H1 (cell line): ENCODE results near the gene RELL2. TPM values are rescaled to one million over a fixed set of nuclear protein-coding genes. Genes with fewer than 3 reads are reported as not detected.

ENCODE experiments used
- CTCF ChIA-PET: fragments of 300-600 bp; sonication (Branson Sonifier 250); formaldehyde crosslinking; loops from one replicate; lab custom pipeline; 2021; ENCODE audit not compliant: partially characterized antibody; lab: Charles Lee
- POLR2A ChIA-PET: fragments of 300-600 bp; sonication (Branson Sonifier 250); formaldehyde crosslinking; loops from one replicate; lab custom pipeline; 2021; ENCODE audit warnings: inconsistent platforms; ENCODE audit not compliant: partially characterized antibody; lab: Charles Lee
- DNase-seq, 2 experiments: peaks; one replicate each; pipeline versions ENCODE4 v3.0.0 to v3.0.0-alpha.2; 2010 to 2022; ENCODE audit warnings: low spot score in 2 of 2, low read depth in 1 of 2, mixed read lengths in 1 of 2
- FAIRE-seq: peaks from 2 replicates; lab custom pipeline; 2011; peaks lifted over from hg19 to GRCh38; lab: Jason Lieb, UNC
- H2AFZ ChIP-seq: 2 replicates; pipeline ENCODE4 v1.8.1; 2012; ENCODE audit warnings: low read length, inconsistent platforms
- H2AK5ac ChIP-seq: 2 replicates; pipeline ENCODE4 v1.6.1; 2013; ENCODE audit warnings: low read depth, low read length
- H2BK120ac ChIP-seq: replicated peaks from 2 replicates; pipeline ENCODE3; 2013; ENCODE audit warnings: low read depth, low read length, inconsistent platforms
- H2BK12ac ChIP-seq: 2 replicates; pipeline ENCODE4 v1.6.1; 2013; ENCODE audit warnings: low read depth, low read length
- H2BK15ac ChIP-seq: 2 replicates; pipeline ENCODE4 v1.6.1; 2013; ENCODE audit warnings: low read length
- H2BK20ac ChIP-seq: 2 replicates; pipeline ENCODE4 v1.6.1; 2013; ENCODE audit warnings: low read length
- H2BK5ac ChIP-seq: 2 replicates; pipeline ENCODE4 v1.6.1; 2013; ENCODE audit warnings: low read depth, low read length
- H3K14ac ChIP-seq: 2 replicates; pipeline ENCODE4 v1.6.1; 2013; ENCODE audit warnings: inconsistent platforms; ENCODE audit not compliant: insufficient read length
- H3K18ac ChIP-seq: 2 replicates; pipeline ENCODE4 v1.6.1; 2013; ENCODE audit warnings: low read length; ENCODE audit errors: extremely low read depth
- H3K23ac ChIP-seq: 2 replicates; pipeline ENCODE4 v1.6.1; 2013; ENCODE audit warnings: inconsistent platforms; ENCODE audit not compliant: insufficient read length
- H3K23me2 ChIP-seq: 2 replicates; pipeline ENCODE4 v1.6.1; 2013; ENCODE audit warnings: low read depth, low read length
- H3K27ac ChIP-seq: 2 replicates; pipeline ENCODE4 v1.6.1; 2011; ENCODE audit warnings: low read depth, low read length, inconsistent platforms
- H3K27me3 ChIP-seq, 4 experiments: replicated peaks in 1 of 4; 1 replicate in 1 of 4; 2 replicates in 3 of 4; pipeline versions ENCODE4 v1.6.1 to v1.8.1; 2011 to 2013; ENCODE audit warnings: low read length in 3 of 4, mild to moderate bottlenecking in 3 of 4, inconsistent platforms in 2 of 4, mixed read lengths in 2 of 4, moderate library complexity in 1 of 4; ENCODE audit not compliant: control insufficient read depth in 3 of 4, insufficient read depth in 3 of 4; ENCODE audit errors: extremely low read depth in 1 of 4
- H3K36me3 ChIP-seq, 4 experiments: 2 replicates each; pipeline versions ENCODE4 v1.6.1 to v1.8.1; 2011 to 2013; ENCODE audit warnings: mild to moderate bottlenecking in 4 of 4, low read length in 3 of 4, moderate library complexity in 2 of 4, control low read depth in 1 of 4, inconsistent platforms in 1 of 4; ENCODE audit not compliant: insufficient read depth in 4 of 4, control insufficient read depth in 2 of 4
- H3K4ac ChIP-seq: replicated peaks from 2 replicates; pipeline ENCODE3; 2013; ENCODE audit warnings: low read length, low read depth, mixed read lengths, inconsistent platforms; ENCODE audit not compliant: insufficient read length
- H3K4me1 ChIP-seq, 4 experiments: replicated peaks in 1 of 4; 1 replicate in 1 of 4; 2 replicates in 3 of 4; pipeline versions ENCODE4 v1.6.1 to v1.8.1; 2011 to 2013; ENCODE audit warnings: low read length in 3 of 4, inconsistent platforms in 2 of 4, mixed read lengths in 1 of 4; ENCODE audit not compliant: insufficient read depth in 4 of 4, control insufficient read depth in 3 of 4
- H3K4me2 ChIP-seq, 2 experiments: 2 replicates each; pipeline versions ENCODE4 v1.6.1 to v1.8.1; 2011 to 2013; ENCODE audit warnings: low read depth in 2 of 2, low read length in 2 of 2, control low read depth in 1 of 2, inconsistent platforms in 1 of 2, mild to moderate bottlenecking in 1 of 2; ENCODE audit not compliant: insufficient read depth in 1 of 2
- H3K4me3 ChIP-seq, 4 experiments: fragments of 200-600, 300-600 bp in 1 of 4; sonication (generic), shearing (Covaris generic), sonication (Bioruptor Twin) in 1 of 4; 2 replicates each; pipeline versions ENCODE4 v1.5.1 to v1.8.1; 2011 to 2016; ENCODE audit warnings: low read length in 4 of 4, low read depth in 3 of 4, control low read depth in 2 of 4, inconsistent platforms in 2 of 4, mild to moderate bottlenecking in 2 of 4, mixed read lengths in 1 of 4, moderate library complexity in 1 of 4; ENCODE audit not compliant: insufficient read depth in 2 of 4; ENCODE audit errors: extremely low read depth in 1 of 4
- H3K56ac ChIP-seq: replicated peaks from 2 replicates; pipeline ENCODE3; 2013; ENCODE audit warnings: low read depth, mild to moderate bottlenecking, mixed read lengths, low read length, inconsistent platforms; ENCODE audit not compliant: insufficient read length
- H3K79me1 ChIP-seq: 2 replicates; pipeline ENCODE4 v1.6.1; 2013; ENCODE audit warnings: low read depth, low read length, control low read depth
- H3K79me2 ChIP-seq, 2 experiments: 2 replicates each; pipeline versions ENCODE4 v1.6.1 to v1.8.1; 2012 to 2013; ENCODE audit warnings: low read length in 2 of 2, mild to moderate bottlenecking in 2 of 2, inconsistent platforms in 1 of 2; ENCODE audit not compliant: insufficient read depth in 2 of 2, control insufficient read depth in 1 of 2
- H3K9ac ChIP-seq, 4 experiments: replicated peaks in 1 of 4; 1 replicate in 1 of 4; 2 replicates in 3 of 4; pipeline versions ENCODE4 v1.6.1 to v1.8.1; 2011 to 2013; ENCODE audit warnings: low read depth in 3 of 4, low read length in 3 of 4, control low read depth in 2 of 4, mild to moderate bottlenecking in 2 of 4, moderate library complexity in 2 of 4, inconsistent platforms in 1 of 4; ENCODE audit errors: extremely low read depth in 1 of 4
- H3K9me3 ChIP-seq, 2 experiments: 2 replicates each; pipeline versions ENCODE4 v1.6.1 to v1.8.1; 2012 to 2013; ENCODE audit warnings: mild to moderate bottlenecking in 2 of 2, moderate library complexity in 2 of 2, control low read depth in 1 of 2, inconsistent platforms in 1 of 2, low read depth in 1 of 2, low read length in 1 of 2, mixed read lengths in 1 of 2; ENCODE audit not compliant: insufficient read depth in 2 of 2
- H4K20me1 ChIP-seq, 2 experiments: replicated peaks in 1 of 2; 2 replicates each; pipeline versions ENCODE3 to v1.8.1; 2011 to 2013; ENCODE audit warnings: inconsistent platforms in 2 of 2, low read length in 2 of 2, mild to moderate bottlenecking in 1 of 2; ENCODE audit not compliant: insufficient read depth in 2 of 2, control insufficient read depth in 1 of 2
- H4K5ac ChIP-seq: 2 replicates; pipeline ENCODE4 v1.6.1; 2013; ENCODE audit warnings: low read length, low read depth, mixed read lengths, inconsistent platforms; ENCODE audit not compliant: insufficient read length
- H4K8ac ChIP-seq: 2 replicates; pipeline ENCODE4 v1.8.0; 2013; ENCODE audit warnings: mild to moderate bottlenecking, moderate library complexity, low read length, inconsistent platforms; ENCODE audit not compliant: insufficient read depth; ENCODE audit errors: extremely low read depth
- H4K91ac ChIP-seq: replicated peaks from 2 replicates; pipeline ENCODE3; 2013; ENCODE audit warnings: low read length, mixed read lengths, inconsistent platforms; ENCODE audit not compliant: insufficient read length
- CBX8 ChIP-seq: fragments of 300-800, 300-1000 bp; sonication (generic); IDR thresholded peaks from 2 replicates; pipeline ENCODE4 v1.7.1; 2016; ENCODE audit warnings: low read depth, low read length, borderline replicate concordance
- CTBP2 ChIP-seq: IDR thresholded peaks from 2 replicates; pipeline ENCODE4 v1.7.0; 2011; ENCODE audit warnings: borderline replicate concordance, mild to moderate bottlenecking, moderate library complexity, mixed read lengths, low read length; ENCODE audit not compliant: insufficient read depth, insufficient read length
- EZH2 ChIP-seq: fragments of 200-600 bp; sonication (generic); IDR thresholded peaks from 2 replicates; pipeline ENCODE4 v1.7.1; 2012; ENCODE audit warnings: low read depth, mild to moderate bottlenecking, moderate library complexity, low read length, inconsistent platforms; ENCODE audit not compliant: severe bottlenecking
- FOSL1 ChIP-seq: IDR thresholded peaks from 2 replicates; pipeline ENCODE4 v1.6.1; 2011; ENCODE audit warnings: mild to moderate bottlenecking, low read depth, low read length, moderate library complexity; ENCODE audit not compliant: insufficient read depth
- GTF2F1 ChIP-seq: IDR thresholded peaks from 2 replicates; pipeline ENCODE4 v1.6.1; 2012; ENCODE audit warnings: low read depth, low read length, improper control_type of control experiment, borderline replicate concordance
- PHF8 ChIP-seq: fragments of 200-600 bp; sonication (generic); conservative IDR thresholded peaks from 2 replicates; pipeline ENCODE4 v1.7.1; 2012; ENCODE audit warnings: low read depth, mild to moderate bottlenecking, inconsistent platforms, low read length, moderate library complexity
- POLR2AphosphoS5 ChIP-seq: IDR thresholded peaks from 2 replicates; pipeline ENCODE4 v1.6.1; 2011; ENCODE audit warnings: low read depth, low read length
- RAD21 ChIP-seq, 2 experiments: IDR thresholded peaks in 1 of 2; conservative IDR thresholded peaks in 1 of 2; 2 replicates each; pipeline ENCODE4 v1.6.1; 2011; ENCODE audit warnings: low read depth in 2 of 2, low read length in 2 of 2, improper control_type of control experiment in 1 of 2, inconsistent platforms in 1 of 2, mild to moderate bottlenecking in 1 of 2, moderate library complexity in 1 of 2
- TBP ChIP-seq: IDR thresholded peaks from 2 replicates; pipeline ENCODE4 v1.6.1; 2011; ENCODE audit warnings: low read depth, low read length, improper control_type of control experiment
- WGBS, 2 experiments: shearing (Covaris generic) in 1 of 2; methylation state at CpG; one replicate each; pipeline versions ENCODE4 v1.1.6 to v1.1.7; 2013 to 2015; ENCODE audit warnings: low lambda C conversion rate in 2 of 2, mixed read lengths in 2 of 2, inconsistent platforms in 1 of 2, low coverage in 1 of 2, missing lambda C conversion rate in 1 of 2; ENCODE audit not compliant: insufficient replicate concordance in 2 of 2, insufficient coverage in 1 of 2, insufficient read length in 1 of 2; ENCODE audit errors: extremely low coverage in 1 of 2, missing lambda C conversion rate in 1 of 2; 5-methylcytosine and 5-hydroxymethylcytosine counted together
- polyA plus RNA-seq, 7 experiments: library from polyadenylated mRNA; depleted of rRNA in 3 of 7; stranded (reverse) in 5 of 7; unstranded in 2 of 7; fragments of >200 nt in 5 of 7; fragments of 200-250 nt in 2 of 7; gene quantifications; 1 replicate in 5 of 7; 2 replicates in 1 of 7; 4 replicates in 1 of 7; pipeline versions ENCODE4 v1.2.1 to v1.2.3, GENCODE V29; 2011 to 2013; ENCODE audit warnings: missing spikeins in 2 of 7, mixed read lengths in 2 of 7
- total RNA-seq: library from RNA; stranded (reverse); fragmentation: NEBNext Ultra II Directional; extraction: Animal tissue kit (Norgen Biotek cat#: 25700); gene quantifications from 2 replicates; pipeline ENCODE4 v1.2.1, GENCODE V29; 2021
- TF ChIP-seq, protein P1 (sequence below): IDR thresholded peaks from 2 replicates; pipeline ENCODE4 v1.6.1; 2011; ENCODE audit warnings: low read depth, mild to moderate bottlenecking, low read length; ENCODE audit not compliant: insufficient read depth

Gene RELL2
- total and polyA plus RNA-seq, 2 of the 8 experiments (the other 6 are each of a cell fraction or from before 2014, with no cell fraction given): 18.6 to 23.7 TPM

DNA sequence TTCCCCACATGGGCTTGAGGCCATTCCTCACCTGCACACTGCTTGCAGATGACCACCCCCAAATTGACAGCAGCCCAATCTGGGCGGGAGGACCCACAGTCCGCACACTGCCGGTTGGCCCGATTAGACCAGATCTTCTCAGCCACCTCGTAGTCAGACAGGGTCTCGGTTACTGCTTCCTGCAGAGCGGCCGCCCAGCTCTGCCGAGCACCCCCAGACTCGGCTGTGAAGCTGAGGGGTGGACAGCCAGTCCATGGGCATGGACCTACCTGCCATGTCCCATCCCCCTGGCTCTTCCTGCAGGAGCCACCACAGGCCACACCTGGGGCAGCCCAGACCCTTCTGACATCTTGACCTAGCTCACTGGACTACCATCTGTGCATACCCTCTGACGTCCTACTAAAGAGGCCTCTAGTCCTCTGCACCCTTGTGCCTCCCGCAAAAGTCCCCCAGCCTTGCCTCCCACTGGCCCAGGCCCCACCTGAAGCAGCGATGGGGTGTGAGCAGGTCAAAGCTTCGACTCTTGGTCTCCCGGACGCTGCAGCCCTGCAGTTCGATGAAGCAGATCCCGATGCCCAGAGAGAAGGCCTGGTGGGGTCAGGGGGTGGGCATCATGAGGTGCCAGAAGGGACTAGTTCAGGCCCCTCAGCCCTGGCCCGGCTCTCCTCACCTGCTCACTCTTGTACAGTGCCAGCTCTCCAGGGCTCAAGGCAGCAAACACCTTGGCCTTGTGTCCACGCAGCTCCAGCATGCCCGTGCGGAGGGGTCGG is 35.5 kb downstream of the RELL2 start:
- ChIA-PET CTCF (interaction anchor here (0.7 to 11.0 kb wide), 8 partner anchors 8 to 289 kb away, joined by 3 to 137 read pairs (median 9); no protein-coding TSS in a partner anchor), POLR2A (interaction anchor here (0.7 to 1.9 kb wide), 7 partner anchors 9 to 213 kb away, joined by 3 to 8 read pairs (median 3); partner anchors contain the start of gene FCHSD1)
- no peak overlapping the region for H3K9ac ChIP-seq
- no peak for TF ChIP-seq FOSL1
- no peak for TF ChIP-seq PHF8
- TF ChIP-seq, protein P1, sequence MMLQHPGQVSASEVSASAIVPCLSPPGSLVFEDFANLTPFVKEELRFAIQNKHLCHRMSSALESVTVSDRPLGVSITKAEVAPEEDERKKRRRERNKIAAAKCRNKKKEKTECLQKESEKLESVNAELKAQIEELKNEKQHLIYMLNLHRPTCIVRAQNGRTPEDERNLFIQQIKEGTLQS: no peak
- no peak for TF ChIP-seq TBP
- no peak for TF ChIP-seq GTF2F1
- TF ChIP-seq POLR2AphosphoS5: no peak
- TF ChIP-seq CBX8: no peak
- TF ChIP-seq EZH2: no peak
- TF ChIP-seq CTBP2: no peak
- TF ChIP-seq RAD21 (IDR thresholded peaks at IDR 0.05 in 1 of 2, conservative IDR thresholded peaks at IDR 0.05 in 1 of 2; ENCODE audit: low read depth in 2 of 2, low read length in 2 of 2): no peak

More for the DNA sequence above, 35.5 kb downstream of the RELL2 start:
- Histone ChIP-seq H3K79me1 (no peaks in the 10 kb centered on the region), H3K18ac (no peak overlapping the region), H3K27me3 (no peaks in the 10 kb centered on the region), H4K20me1 (peaks cover 0 to 6% of the 10 kb centered on the region in 2 experiments), H4K5ac (no peak overlapping the region), H3K9me3 (no peaks in the 10 kb centered on the region), H3K4me3 (no peak overlapping the region), H3K56ac (no peak overlapping the region), H2BK5ac (peak overlapping the region; percentile 90; the same call in 1 of the 2 replicates), H2BK120ac (no peak overlapping the region), H3K27ac (no peak overlapping the region), H2AK5ac (no peak overlapping the region), H3K23ac (no peak overlapping the region), H3K23me2 (peaks cover 1% of the 10 kb centered on the region; the same call in 1 of the 2 replicates), H2BK20ac (no peak overlapping the region), H3K4me1 (peaks cover 2 to 13% (median 7%) of the 10 kb centered on the region in 4 experiments; a peak in 5 of 7 replicates), H3K4me2 (no peak overlapping the region), H2BK12ac (no peak overlapping the region), H3K14ac (no peak overlapping the region), H4K8ac (no peak overlapping the region; the same call in 1 of the 2 replicates), H2AFZ (no peak overlapping the region), H2BK15ac (no peak overlapping the region), H3K4ac (no peak overlapping the region), H4K91ac (no peak overlapping the region), H3K79me2 (no peaks in the 10 kb centered on the region), H3K36me3 (peaks cover 9 to 20% (median 11%) of the 10 kb centered on the region in 4 experiments; a peak in 6 of 8 replicates)
- DNase-seq (no peak), FAIRE-seq (no peak)
- 94% methylated on average over 23 of the region's 23 CpGs; no CpG with 5 or more reads in 1 of the 2 experiments for WGBS, 2 experiments
